SK-N-MC (cell line): ENCODE data around the gene PNLIPRP1.

Source experiments
- EZH2 ChIP-seq: fragments of 200-600 bp; sonication (generic); IDR thresholded peaks from one replicate; pipeline ENCODE4 v1.6.1; 2017; ENCODE audit warnings: antibody characterized with exemption
- POLR2AphosphoS5 ChIP-seq: IDR thresholded peaks from 2 replicates; pipeline ENCODE4 v1.6.1; 2012; ENCODE audit warnings: mild to moderate bottlenecking, low read depth, low read length, borderline replicate concordance

DNA sequence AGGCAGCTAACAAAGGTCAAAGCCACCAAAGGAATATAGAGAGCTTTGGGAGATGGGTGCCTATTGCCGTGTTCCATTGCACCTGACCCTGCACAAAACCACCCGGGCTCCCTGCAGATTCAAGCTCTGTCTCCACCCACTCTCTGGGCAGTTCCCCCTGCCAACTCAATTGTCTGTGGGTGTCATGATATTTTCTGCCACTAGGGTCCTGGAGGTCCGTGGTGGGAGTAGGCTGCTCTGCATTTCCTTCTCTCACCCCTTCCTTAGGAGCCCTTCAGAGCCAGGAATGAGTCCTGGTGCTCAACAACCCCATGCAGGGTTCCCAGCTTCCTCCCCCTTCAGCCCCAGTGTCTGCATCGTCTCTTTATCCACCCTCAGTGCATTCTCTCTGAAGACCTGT, 64.1 kb downstream of the PNLIPRP1 start:
- TF ChIP-seq POLR2AphosphoS5 (no peak), EZH2 (no peak)
